Endothelial cell of umbilical vein (primary cell): ENCODE data around the gene UNC5A. TPM values are rescaled to one million over a fixed set of nuclear protein-coding genes. Genes with fewer than 3 reads are reported as not detected.

Source experiments
- BruUV-seq: library from RNA; stranded (reverse); fragments of 400-500 nt; replicated peaks from 2 replicates; lab custom pipeline; 2021; lab: Mats Ljungman, UMichigan
- CTCF ChIA-PET: fragments of 300-600, 350-600 bp; sonication (Branson Sonifier 250); formaldehyde crosslinking; loops from one replicate; lab custom pipeline; 2021; ENCODE audit warnings: antibody characterized with exemption, inconsistent platforms; lab: Charles Lee
- POLR2A ChIA-PET: fragments of 300-600, 350-600 bp; sonication (Branson Sonifier 250); formaldehyde crosslinking; loops from one replicate; lab custom pipeline; 2021; ENCODE audit warnings: antibody characterized with exemption, inconsistent platforms; lab: Charles Lee
- DNase-seq: peaks from one replicate; pipeline ENCODE4 v3.0.0-alpha.2; 2011; ENCODE audit warnings: low read depth, low spot score
- FAIRE-seq: peaks from 2 replicates; lab custom pipeline; 2011; peaks lifted over from hg19 to GRCh38; lab: Jason Lieb, UNC
- H2AFZ ChIP-seq: 2 replicates; pipeline ENCODE4 v1.6.0; 2012; ENCODE audit warnings: low read depth, low read length, control low read depth, inconsistent platforms
- H3K27ac ChIP-seq: 2 replicates; pipeline ENCODE4 v1.5.1; 2011; ENCODE audit warnings: low read depth, mild to moderate bottlenecking, control low read depth, low read length, moderate library complexity; ENCODE audit not compliant: insufficient read depth
- H3K27me3 ChIP-seq, 2 experiments: 2 replicates each; pipeline versions ENCODE4 v1.6.0 to v1.6.1; 2011; ENCODE audit warnings: low read length in 2 of 2, mixed read lengths in 1 of 2; ENCODE audit not compliant: control insufficient read depth in 2 of 2, insufficient read depth in 2 of 2
- H3K36me3 ChIP-seq, 2 experiments: 2 replicates in 1 of 2; 3 replicates in 1 of 2; pipeline ENCODE4 v1.5.1; 2011; ENCODE audit warnings: low read length in 2 of 2, mild to moderate bottlenecking in 1 of 2, moderate library complexity in 1 of 2; ENCODE audit not compliant: control insufficient read depth in 2 of 2, insufficient read depth in 2 of 2; ENCODE audit errors: extremely low read depth in 1 of 2
- H3K4me1 ChIP-seq: 3 replicates; pipeline ENCODE4 v1.5.1; 2011; ENCODE audit warnings: mild to moderate bottlenecking, low read length; ENCODE audit not compliant: control insufficient read depth, insufficient read depth; ENCODE audit errors: extremely low read depth
- H3K4me2 ChIP-seq: 2 replicates; pipeline ENCODE4 v1.6.1; 2011; ENCODE audit warnings: low read length, control low read depth, mixed read lengths; ENCODE audit not compliant: insufficient read depth
- H3K4me3 ChIP-seq, 3 experiments: fragments of 200-600 bp in 1 of 3; sonication (generic), shearing (Covaris generic) in 1 of 3; replicated peaks in 1 of 3; 2 replicates each; pipeline ENCODE4 v1.5.1; 2011 to 2016; ENCODE audit warnings: control low read depth in 3 of 3, low read length in 3 of 3, mild to moderate bottlenecking in 2 of 3, inconsistent platforms in 1 of 3, low read depth in 1 of 3, moderate library complexity in 1 of 3; ENCODE audit not compliant: insufficient read depth in 1 of 3
- H3K79me2 ChIP-seq: 2 replicates; pipeline ENCODE4 v1.6.0; 2012; ENCODE audit warnings: low read length, inconsistent platforms; ENCODE audit not compliant: control insufficient read depth, insufficient read depth
- H3K9ac ChIP-seq: replicated peaks from 2 replicates; pipeline ENCODE3; 2011; ENCODE audit warnings: low read length, control low read depth; ENCODE audit not compliant: insufficient read depth; ENCODE audit errors: extremely low read depth
- H3K9me1 ChIP-seq: replicated peaks from 3 replicates; pipeline ENCODE4 v1.6.0; 2011; ENCODE audit warnings: mild to moderate bottlenecking, low read length; ENCODE audit not compliant: control insufficient read depth, insufficient read depth; ENCODE audit errors: extremely low read depth
- H3K9me3 ChIP-seq: replicated peaks from 2 replicates; pipeline ENCODE4 v1.5.1; 2012; ENCODE audit warnings: low read length, inconsistent platforms; ENCODE audit not compliant: control insufficient read depth, insufficient read depth
- H4K20me1 ChIP-seq: replicated peaks from 2 replicates; pipeline ENCODE3; 2011; ENCODE audit warnings: mild to moderate bottlenecking, low read length; ENCODE audit not compliant: control insufficient read depth, insufficient read depth; ENCODE audit errors: extremely low read depth
- CTCF ChIP-seq, 2 donors: IDR thresholded peaks; 1 replicate in 1 of 2; 2 replicates in 1 of 2; pipeline ENCODE4 v1.5.1; 2011; ENCODE audit warnings: low read length in 2 of 2, mild to moderate bottlenecking in 2 of 2, moderate library complexity in 2 of 2, control low read depth in 1 of 2, inconsistent platforms in 1 of 2, low read depth in 1 of 2; ENCODE audit not compliant: insufficient read depth in 1 of 2; ENCODE audit errors: extremely low read depth in 1 of 2
- EZH2 ChIP-seq: IDR thresholded peaks from 2 replicates; pipeline ENCODE4 v1.6.1; 2012; ENCODE audit warnings: borderline replicate concordance, low read depth, mild to moderate bottlenecking, moderate library complexity, low read length, inconsistent platforms; ENCODE audit not compliant: severe bottlenecking
- FOS ChIP-seq: IDR thresholded peaks from 2 replicates; pipeline ENCODE4 v1.6.1; 2011; ENCODE audit warnings: mild to moderate bottlenecking, low read length, moderate library complexity, borderline replicate concordance; ENCODE audit not compliant: insufficient read depth
- GATA2 ChIP-seq: IDR thresholded peaks from 2 replicates; pipeline ENCODE4 v1.7.0; 2011; ENCODE audit warnings: low read depth, mild to moderate bottlenecking, moderate library complexity, mixed read lengths, low read length; ENCODE audit not compliant: insufficient read length, insufficient read depth
- JUN ChIP-seq: IDR thresholded peaks from 2 replicates; pipeline ENCODE4 v1.6.1; 2011; ENCODE audit warnings: borderline replicate concordance, low read depth; ENCODE audit not compliant: insufficient read length, insufficient read depth
- MAX ChIP-seq: IDR thresholded peaks from 2 replicates; pipeline ENCODE4 v1.6.1; 2011; ENCODE audit not compliant: insufficient read depth, insufficient read length
- MYC ChIP-seq: IDR thresholded peaks from one replicate; pipeline ENCODE4 v1.6.1; 2011; ENCODE audit warnings: mild to moderate bottlenecking, low read depth, low read length
- POLR2AphosphoS5 ChIP-seq: IDR thresholded peaks from 2 replicates; pipeline ENCODE4 v1.6.1; 2012; ENCODE audit warnings: low read depth, mild to moderate bottlenecking, control low read depth, low read length, moderate library complexity; ENCODE audit not compliant: insufficient read depth
- dilution Hi-C: fragments of 300-500 bp; cut with MboI; formaldehyde crosslinking; loops from one replicate; pipeline ENCODE4 v1.15.0; 2019; ENCODE audit warnings: low sequenced_read_pairs; ENCODE audit not compliant: extremely low pct_ligation_motif_present
- intact Hi-C: fragments of 100-400 bp; cut with micrococcal nuclease; formaldehyde crosslinking; loops from one replicate; pipeline ENCODE4 v1.10.0; 2022
- polyA plus RNA-seq, 4 experiments: library from polyadenylated mRNA; depleted of rRNA in 3 of 4; stranded (reverse) in 3 of 4; unstranded in 1 of 4; fragments of >200 nt; gene quantifications; 2 replicates each; pipeline versions ENCODE4 v1.2.1 to v1.2.3, GENCODE V29; 2011 to 2012; ENCODE audit warnings: missing spikeins in 1 of 4
- total RNA-seq: library from RNA; stranded (reverse); gene quantifications from 2 replicates; pipeline ENCODE4 v1.2.3, GENCODE V29; 2021

Gene UNC5A
- total and polyA plus RNA-seq, 2 donors (not counting 3 experiments of a cell fraction or from before 2014, with no cell fraction given) = 0.08 to 0.22 TPM

GRCh38 chr5:176817841-176818377 lies 7.5 kb downstream of the UNC5A start:
- Histone ChIP-seq H3K9me3 (no peaks in the 10 kb centered on the region), H4K20me1 (no peaks in the 10 kb centered on the region), H3K27me3 (peaks cover 21 to 24% of the 10 kb centered on the region in 2 experiments), H3K27ac (no peak overlapping the region), H2AFZ (no peak overlapping the region), H3K4me3 (peak overlapping the region in 2 of 3 experiments; percentile 2 to 8), H3K36me3 (no peaks in the 10 kb centered on the region), H3K9ac (no peak overlapping the region), H3K4me2 (peak overlapping the region; percentile 12), H3K79me2 (no peaks in the 10 kb centered on the region), H3K9me1 (no peaks in the 10 kb centered on the region), H3K4me1 (no peaks in the 10 kb centered on the region)
- intact Hi-C loops = loop anchor here (1.0 kb wide), 1 partner anchor 158 kb away; no protein-coding TSS in a partner anchor
- TF ChIP-seq EZH2 (peak; percentile 64), JUN (no peak), GATA2 (no peak), MAX (no peak), CTCF (IDR thresholded peaks at IDR 0.05; ENCODE audit: extremely low read depth in 1 of 2, insufficient read depth in 1 of 2, low read depth in 1 of 2, low read length in 2 of 2) (peak; percentile 31 to 58), MYC (no peak), POLR2AphosphoS5 (no peak), FOS (no peak)
- FAIRE-seq (peak; percentile 48), DNase-seq (peak; percentile 16)
- POLR2A ChIA-PET = no interaction called here
- CTCF ChIA-PET = interaction anchor here (1.2 to 6.3 kb wide), 2 partner anchors 118 to 157 kb away, joined by 4 to 40 read pairs; no protein-coding TSS in a partner anchor
- dilution Hi-C loops = no loop called here
- BruUV-seq = no TSS peak
